Ascending aorta (tissue), 2 donors: ENCODE measurements around the gene TMEM248. TPM values are rescaled to one million over a fixed set of nuclear protein-coding genes. Genes with fewer than 3 reads are reported as not detected.
"Not testable (repeated sequence)": the region's sequence is repeated elsewhere in the genome, so short reads cannot be mapped to it uniquely, and the experiment has no call there.

Source experiments
- DNase-seq, 2 donors: peaks; one replicate each; pipeline ENCODE4 v3.0.0-alpha.2; 2019; ENCODE audit warnings: low spot score in 2 of 2
- H3K27ac ChIP-seq, 2 donors: fragments of 200-600 bp; sonication (generic); one replicate each; pipeline ENCODE4 v1.5.1; 2016 to 2017; ENCODE audit warnings: mild to moderate bottlenecking in 1 of 2
- H3K27me3 ChIP-seq: fragments of 200-600 bp; sonication (generic); one replicate; pipeline ENCODE4 v1.5.1; 2017
- H3K36me3 ChIP-seq, 2 donors: fragments of 200-600 bp; sonication (generic); one replicate each; pipeline ENCODE4 v1.5.1; 2016
- H3K4me1 ChIP-seq, 2 donors: fragments of 200-600 bp; sonication (generic); one replicate each; pipeline ENCODE4 v1.5.1; 2016 to 2017; ENCODE audit warnings: mild to moderate bottlenecking in 1 of 2
- H3K4me3 ChIP-seq, 2 donors: fragments of 200-600 bp; sonication (generic); one replicate each; pipeline ENCODE4 v1.5.1; 2016 to 2017; ENCODE audit warnings: mild to moderate bottlenecking in 1 of 2
- H3K9me3 ChIP-seq, 2 donors: fragments of 200-600 bp; sonication (generic); one replicate each; pipeline ENCODE4 v1.5.1; 2016
- intact Hi-C: fragments of 100-400 bp; cut with DNase I; formaldehyde crosslinking; loops from one replicate; pipeline ENCODE4 v1.15.1; 2023
- total RNA-seq: library from RNA; depleted of rRNA; stranded (reverse); fragments of >200 nt; gene quantifications from one replicate; pipeline ENCODE4 v1.1.0, GENCODE V29; 2016
- TF ChIP-seq, protein P1 (sequence below), 3 experiments: fragments of 200-600 bp in 2 of 3; fragments of 450-650 bp in 1 of 3; sonication (generic) in 2 of 3; IDR thresholded peaks; one replicate each; pipeline ENCODE4 v1.5.1; 2016 to 2019; ENCODE audit warnings: antibody characterized with exemption in 3 of 3, mild to moderate bottlenecking in 1 of 3, moderate library complexity in 1 of 3

TMEM248 gene
- total RNA-seq, 1 donor from 2014 or later, result 278 TPM

DNA sequence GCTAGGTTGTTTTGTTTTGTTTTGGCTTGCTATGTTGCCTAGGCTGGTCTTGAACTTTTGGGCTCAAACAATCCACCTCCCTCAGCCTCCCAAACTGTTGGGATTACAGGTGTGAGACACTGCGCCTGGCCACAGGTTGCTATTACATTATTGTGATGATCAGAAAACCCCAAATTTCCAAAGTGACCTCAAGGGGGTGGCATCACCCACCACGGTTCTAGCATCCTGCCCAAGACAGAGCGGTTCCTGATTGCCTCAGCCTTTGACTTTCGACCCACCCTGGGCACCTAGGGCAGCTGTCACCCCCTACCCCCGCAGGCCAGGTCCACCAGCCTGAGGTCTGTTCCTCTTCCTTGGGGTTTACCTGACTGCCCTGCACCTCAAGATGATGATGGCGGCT is 46.0 kb downstream of the TMEM248 start:
- no peaks in the 10 kb centered on the region for H3K9me3 ChIP-seq
- no peak overlapping the region for H3K27ac ChIP-seq
- H3K4me1 ChIP-seq, result no peaks in the 10 kb centered on the region
- TF ChIP-seq, protein P1, sequence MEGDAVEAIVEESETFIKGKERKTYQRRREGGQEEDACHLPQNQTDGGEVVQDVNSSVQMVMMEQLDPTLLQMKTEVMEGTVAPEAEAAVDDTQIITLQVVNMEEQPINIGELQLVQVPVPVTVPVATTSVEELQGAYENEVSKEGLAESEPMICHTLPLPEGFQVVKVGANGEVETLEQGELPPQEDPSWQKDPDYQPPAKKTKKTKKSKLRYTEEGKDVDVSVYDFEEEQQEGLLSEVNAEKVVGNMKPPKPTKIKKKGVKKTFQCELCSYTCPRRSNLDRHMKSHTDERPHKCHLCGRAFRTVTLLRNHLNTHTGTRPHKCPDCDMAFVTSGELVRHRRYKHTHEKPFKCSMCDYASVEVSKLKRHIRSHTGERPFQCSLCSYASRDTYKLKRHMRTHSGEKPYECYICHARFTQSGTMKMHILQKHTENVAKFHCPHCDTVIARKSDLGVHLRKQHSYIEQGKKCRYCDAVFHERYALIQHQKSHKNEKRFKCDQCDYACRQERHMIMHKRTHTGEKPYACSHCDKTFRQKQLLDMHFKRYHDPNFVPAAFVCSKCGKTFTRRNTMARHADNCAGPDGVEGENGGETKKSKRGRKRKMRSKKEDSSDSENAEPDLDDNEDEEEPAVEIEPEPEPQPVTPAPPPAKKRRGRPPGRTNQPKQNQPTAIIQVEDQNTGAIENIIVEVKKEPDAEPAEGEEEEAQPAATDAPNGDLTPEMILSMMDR (IDR thresholded peaks at IDR 0.05), result no peak
- intact Hi-C loops, result no loop called here
- H3K4me3 ChIP-seq, result no peak overlapping the region
- no peaks in the 10 kb centered on the region for H3K36me3 ChIP-seq
- DNase-seq, result no peak
- no peaks in the 10 kb centered on the region for H3K27me3 ChIP-seq

DNA sequence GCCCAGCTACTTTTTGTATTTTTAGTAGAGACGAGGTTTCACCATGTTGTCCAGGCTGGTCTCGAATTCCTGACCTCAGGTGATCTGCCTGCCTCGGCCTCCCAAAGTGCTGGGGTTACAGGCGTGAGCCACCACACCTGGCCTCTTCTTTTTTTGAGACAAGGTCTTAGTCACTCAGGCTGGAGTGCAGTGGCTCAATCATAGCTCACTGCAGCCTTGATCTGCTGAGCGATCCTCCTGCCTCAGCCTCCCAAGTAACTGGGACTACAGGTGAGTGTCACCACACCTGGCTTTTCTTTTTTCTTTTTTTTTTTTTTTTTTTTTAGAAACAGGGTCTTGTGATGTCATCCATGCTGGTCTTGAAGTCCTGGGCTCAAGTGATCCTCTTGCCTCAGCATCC is 48.0 kb downstream of the TMEM248 start:
- H3K4me3 ChIP-seq, H3K4me1 ChIP-seq, H3K9me3 ChIP-seq, intact Hi-C loops, H3K36me3 ChIP-seq, H3K27ac ChIP-seq, DNase-seq, H3K27me3 ChIP-seq: not testable (repeated sequence)

DNA sequence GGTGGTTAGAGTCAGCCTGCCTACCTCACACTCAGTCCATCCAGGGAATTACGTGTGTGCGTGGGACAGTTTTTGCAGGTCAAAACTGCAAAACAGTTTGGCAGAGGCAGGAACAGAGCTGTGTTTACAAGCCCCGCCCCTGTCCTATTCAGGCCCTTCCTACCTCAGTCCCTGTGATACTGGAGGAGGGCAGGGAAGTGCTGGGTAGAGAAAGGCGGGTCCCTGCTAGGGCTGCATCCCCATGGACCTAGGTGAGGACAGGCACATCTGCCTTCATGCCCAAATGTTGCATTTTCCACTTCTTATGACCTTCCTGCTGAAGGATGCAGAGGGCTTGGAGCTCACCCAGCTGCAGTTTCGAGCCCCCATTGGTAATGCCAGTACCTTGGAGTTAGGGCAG is 49.3 kb downstream of the TMEM248 start:
- intact Hi-C loops, result no loop called here
- Histone ChIP-seq H3K36me3 (no peaks in the 10 kb centered on the region), H3K4me1 (no peaks in the 10 kb centered on the region), H3K4me3 (no peak overlapping the region), H3K27me3 (no peaks in the 10 kb centered on the region), H3K9me3 (no peaks in the 10 kb centered on the region), H3K27ac (no peak overlapping the region)
- DNase-seq, result no peak
- TF ChIP-seq, protein P1 (IDR thresholded peaks at IDR 0.05), result no peak

DNA sequence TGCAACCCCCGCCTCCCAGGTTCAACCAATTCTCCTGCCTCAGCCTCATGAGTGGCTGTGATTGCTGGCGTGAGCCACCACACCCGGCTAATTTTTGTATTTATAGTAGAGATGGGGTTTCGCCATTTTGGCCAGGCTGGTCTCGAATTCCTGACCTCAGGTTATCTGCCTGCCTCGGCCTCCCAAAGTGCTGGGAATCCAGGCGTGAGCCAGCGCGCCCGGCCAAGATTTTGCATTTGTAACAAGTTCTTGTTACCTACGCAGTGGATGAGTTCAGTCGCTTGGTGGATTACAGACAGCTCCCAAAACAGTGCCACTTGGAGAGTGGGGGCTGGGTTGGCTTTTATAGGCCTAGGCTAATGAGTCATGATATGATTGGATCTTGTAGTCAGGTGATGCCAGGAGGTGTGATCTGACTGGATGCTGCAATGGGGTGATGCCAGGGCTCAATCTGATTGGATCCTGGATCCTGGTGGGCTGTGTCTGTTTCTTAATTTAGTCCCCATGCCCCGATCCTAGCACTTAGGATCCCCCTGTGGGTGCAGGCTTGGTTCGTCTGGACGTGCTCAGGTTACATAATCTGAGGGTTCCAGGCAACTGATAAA is 54.1 kb downstream of the TMEM248 start:
- H3K4me1 ChIP-seq, result no peaks in the 10 kb centered on the region
- no peaks in the 10 kb centered on the region for H3K9me3 ChIP-seq
- no peak overlapping the region for H3K27ac ChIP-seq
- H3K27me3 ChIP-seq, result no peaks in the 10 kb centered on the region
- no peak for DNase-seq
- intact Hi-C loops, result no loop called here
- no peak overlapping the region for H3K4me3 ChIP-seq
- TF ChIP-seq, protein P1 (IDR thresholded peaks at IDR 0.05), result no peak
- H3K36me3 ChIP-seq, result no peaks in the 10 kb centered on the region

DNA sequence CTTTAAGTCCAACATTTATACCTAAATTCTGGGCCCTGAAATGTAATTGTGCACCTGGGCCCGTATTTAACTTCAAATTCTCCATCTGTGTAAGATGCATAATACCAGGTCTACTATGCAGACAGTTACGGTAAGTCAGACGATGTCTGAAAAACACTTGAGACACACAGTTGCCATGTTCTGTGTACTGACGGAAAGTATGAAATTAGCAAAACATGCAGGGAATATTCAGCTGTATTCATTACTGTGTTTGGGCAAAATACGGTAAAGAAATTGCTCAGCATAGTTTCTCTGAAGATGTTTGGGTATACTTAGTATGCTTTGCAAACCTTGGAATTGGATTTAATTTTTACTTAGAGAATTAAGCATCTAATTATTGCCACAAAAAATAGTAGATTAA is 57.3 kb downstream of the TMEM248 start:
- intact Hi-C loops, H3K4me3 ChIP-seq, DNase-seq, H3K9me3 ChIP-seq, H3K4me1 ChIP-seq, H3K27ac ChIP-seq, H3K36me3 ChIP-seq, H3K27me3 ChIP-seq: not testable (repeated sequence)

DNA sequence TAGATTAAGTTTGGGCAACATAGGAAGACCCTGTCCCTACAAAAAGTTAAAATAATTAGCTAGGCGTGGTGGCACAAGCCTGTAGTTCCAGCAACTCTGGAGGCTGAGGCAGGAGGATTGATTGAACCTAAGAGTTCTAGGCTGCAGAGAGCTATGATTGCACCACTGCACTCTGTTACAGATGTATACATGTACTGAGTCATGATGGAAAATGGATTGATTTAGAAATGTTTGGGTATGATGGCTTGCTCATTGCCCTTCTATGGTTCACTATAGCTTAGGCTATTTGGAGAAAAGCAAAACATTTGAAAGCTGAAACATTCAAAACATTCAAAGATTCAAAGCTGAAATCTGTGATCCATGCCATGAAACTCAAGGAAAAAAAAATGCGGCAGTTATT is 58.0 kb downstream of the TMEM248 start:
- H3K4me3 ChIP-seq, intact Hi-C loops, H3K9me3 ChIP-seq, H3K27me3 ChIP-seq, H3K4me1 ChIP-seq, DNase-seq, H3K36me3 ChIP-seq, H3K27ac ChIP-seq: not testable (repeated sequence)

DNA sequence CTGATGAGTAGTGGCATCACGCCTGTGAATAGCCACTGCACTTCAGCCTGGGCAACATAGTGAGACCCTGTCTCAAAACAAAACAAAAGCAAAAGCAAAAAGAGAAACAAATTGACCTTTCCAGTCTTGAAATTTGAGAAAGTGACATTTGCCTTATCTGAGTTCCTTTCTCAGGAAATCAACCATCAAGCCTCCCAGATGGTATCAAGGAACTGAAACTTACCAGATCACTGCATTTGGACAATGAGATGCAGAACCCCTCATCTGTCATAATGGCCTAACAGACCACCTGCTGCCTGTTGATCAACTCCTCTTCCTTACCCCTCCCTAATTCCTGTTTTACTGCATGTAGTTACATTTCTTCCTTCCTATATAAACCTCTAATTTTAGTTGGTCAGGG is 59.3 kb downstream of the TMEM248 start:
- H3K27me3 ChIP-seq, H3K27ac ChIP-seq, H3K36me3 ChIP-seq, H3K4me1 ChIP-seq, intact Hi-C loops, H3K9me3 ChIP-seq, H3K4me3 ChIP-seq, DNase-seq: not testable (repeated sequence)

DNA sequence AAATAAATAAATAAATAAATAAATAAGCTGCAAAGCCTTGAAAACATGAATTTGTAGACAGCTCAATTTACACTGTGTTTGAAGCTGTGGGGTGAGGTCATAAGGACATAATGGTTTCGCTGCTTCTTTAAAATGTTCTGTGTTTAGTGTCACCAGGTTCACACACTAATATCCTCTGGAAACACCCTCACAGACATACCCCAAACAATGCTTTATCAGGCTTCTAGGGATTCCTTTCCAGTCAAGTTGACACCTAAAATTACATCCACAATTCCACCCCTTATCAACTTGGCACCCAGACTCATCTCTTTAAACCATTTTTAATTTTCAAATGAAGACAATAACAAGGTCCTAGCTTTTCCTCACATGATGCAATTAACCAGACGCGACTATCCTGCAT is 68.5 kb downstream of the TMEM248 start:
- intact Hi-C loops, result not testable (repeated sequence)

DNA sequence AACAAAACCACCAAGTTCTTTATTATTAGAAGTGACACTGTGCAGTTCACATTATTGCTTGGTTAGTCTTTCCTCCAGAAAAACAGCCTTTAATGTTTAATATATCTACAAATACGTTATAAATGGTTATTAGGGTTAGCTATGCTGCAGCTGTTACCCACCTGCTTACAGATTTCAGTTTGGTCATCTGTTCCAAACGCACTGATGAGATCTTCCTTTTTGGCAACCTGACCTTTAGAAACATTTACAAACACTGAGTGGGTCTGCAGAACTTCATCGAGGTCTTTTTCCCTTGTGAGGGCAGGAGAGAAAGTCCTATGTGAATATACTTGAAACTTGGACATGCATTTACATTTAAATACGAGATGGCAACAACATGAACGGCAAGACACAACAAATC is 73.0 kb downstream of the TMEM248 start:
- H3K27me3 ChIP-seq, DNase-seq, H3K9me3 ChIP-seq: not testable (repeated sequence)
- peak overlapping the region; percentile 98 to 99 for H3K27ac ChIP-seq
- peak overlapping the region; percentile 75 to 82 for H3K4me3 ChIP-seq
- peaks cover 7 to 24% of the 10 kb centered on the region in 2 donors for H3K4me1 ChIP-seq
- peaks cover 41 to 48% of the 10 kb centered on the region in 2 donors for H3K36me3 ChIP-seq
- intact Hi-C loops, result loop anchor here (2.0 kb wide), 2 partner anchors 149 to 253 kb away; partner anchors contain the start of gene RABGEF1

More for the DNA sequence above, 68.5 kb downstream of the TMEM248 start:
- DNase-seq, H3K9me3 ChIP-seq, H3K27me3 ChIP-seq, H3K4me3 ChIP-seq, H3K27ac ChIP-seq: not testable (repeated sequence)
- peaks cover 59 to 76% of the 10 kb centered on the region in 2 donors for H3K36me3 ChIP-seq
- peaks cover 7 to 16% of the 10 kb centered on the region in 2 donors for H3K4me1 ChIP-seq
